SU-DHL-6 (cell line): ENCODE data around the gene MDFIC.

Experiments used
- H2AFZ ChIP-seq: fragments of 200-600 bp; sonication (generic); 2 replicates; pipeline ENCODE4 v1.6.1; 2014; ENCODE audit warnings: low read depth, mild to moderate bottlenecking, moderate library complexity, mixed read lengths, antibody characterized with exemption, low read length; ENCODE audit not compliant: severe bottlenecking
- H3F3A ChIP-seq: fragments of 200-600 bp; shearing (Covaris generic); 2 replicates; pipeline ENCODE4 v1.6.0; 2016; ENCODE audit warnings: antibody characterized with exemption, mild to moderate bottlenecking; ENCODE audit not compliant: insufficient read depth
- H3K27ac ChIP-seq: fragments of 200-600 bp; sonication (generic); 2 replicates; pipeline ENCODE4 v1.5.1; 2016; ENCODE audit warnings: low read depth, mild to moderate bottlenecking, low read length, moderate library complexity, mixed read lengths
- H3K27me3 ChIP-seq: fragments of 200-600 bp; sonication (generic), shearing (Covaris generic); 2 replicates; pipeline ENCODE4 v1.6.0; 2014; ENCODE audit warnings: mild to moderate bottlenecking, low read length
- H3K36me3 ChIP-seq: fragments of 200-600 bp; sonication (generic); 2 replicates; pipeline ENCODE4 v1.6.1; 2014; ENCODE audit warnings: mild to moderate bottlenecking, low read length, mixed read lengths
- H3K4me2 ChIP-seq: fragments of 300-600, 200-600 bp; shearing (Covaris generic), sonication (generic); 2 replicates; pipeline ENCODE4 v1.6.0; 2014; ENCODE audit warnings: low read length, low read depth, mild to moderate bottlenecking; ENCODE audit not compliant: poor library complexity, severe bottlenecking
- H3K4me3 ChIP-seq: fragments of 200-600 bp; sonication (generic); 2 replicates; pipeline ENCODE4 v1.5.1; 2014; ENCODE audit warnings: antibody characterized with exemption, low read length, mild to moderate bottlenecking, mixed read lengths; ENCODE audit not compliant: insufficient read depth, poor library complexity, severe bottlenecking
- H3K79me2 ChIP-seq: fragments of 200-600 bp; sonication (generic); 2 replicates; pipeline ENCODE4 v1.6.1; 2014; ENCODE audit warnings: mild to moderate bottlenecking, low read length, moderate library complexity; ENCODE audit not compliant: insufficient read depth
- H3K9ac ChIP-seq: fragments of 200-600 bp; sonication (generic); 2 replicates; pipeline ENCODE4 v1.7.0; 2014; ENCODE audit warnings: mild to moderate bottlenecking, low read length
- H3K9me2 ChIP-seq: fragments of 200-600 bp; sonication (generic); replicated peaks from 2 replicates; pipeline ENCODE4 v1.6.1; 2014; ENCODE audit warnings: low read length; ENCODE audit not compliant: insufficient read depth
- H3K9me3 ChIP-seq: fragments of 200-600 bp; sonication (generic); 2 replicates; pipeline ENCODE4 v1.6.1; 2014; ENCODE audit warnings: low read length, mixed read lengths; ENCODE audit not compliant: insufficient read depth
- H4K20me1 ChIP-seq: fragments of 200-600 bp; sonication (generic); 2 replicates; pipeline ENCODE4 v1.6.1; 2014; ENCODE audit warnings: low read depth, mild to moderate bottlenecking, antibody characterized with exemption, low read length, moderate library complexity, mixed read lengths
- CTCF ChIP-seq: fragments of 200-600 bp; sonication (generic); IDR thresholded peaks from one replicate; pipeline ENCODE4 v1.5.1; 2017; ENCODE audit warnings: antibody characterized with exemption, mild to moderate bottlenecking, low read length, moderate library complexity; ENCODE audit not compliant: insufficient read depth, poor library complexity, severe bottlenecking
- EZH2phosphoT487 ChIP-seq: fragments of 200-600 bp; sonication (generic), shearing (Covaris generic); conservative IDR thresholded peaks from 2 replicates; pipeline ENCODE4 v1.6.1; 2018; ENCODE audit warnings: mild to moderate bottlenecking, antibody characterized with exemption, low read length, moderate library complexity, mixed read lengths

MDFIC gene

GRCh38 chr7:115056019-115056418 is 134.1 kb downstream of the MDFIC start:
- H3K36me3 ChIP-seq, result no peaks in the 10 kb centered on the region
- no peak overlapping the region for H2AFZ ChIP-seq
- H3K27ac ChIP-seq, result no peak overlapping the region
- TF ChIP-seq CTCF (no peak), EZH2phosphoT487 (no peak)
- H3K4me2 ChIP-seq, result no peak overlapping the region
- no peak overlapping the region for H3K9ac ChIP-seq
- H3K79me2 ChIP-seq, result no peaks in the 10 kb centered on the region
- no peaks in the 10 kb centered on the region for H3F3A ChIP-seq
- no peaks in the 10 kb centered on the region for H3K27me3 ChIP-seq
- no peak overlapping the region for H3K4me3 ChIP-seq
- no peaks in the 10 kb centered on the region for H4K20me1 ChIP-seq
- H3K9me2 ChIP-seq, result no peaks in the 10 kb centered on the region
- no peaks in the 10 kb centered on the region for H3K9me3 ChIP-seq

GRCh38 chr7:115058726-115059125 is 136.8 kb downstream of the MDFIC start:
- no peaks in the 10 kb centered on the region for H3F3A ChIP-seq
- no peaks in the 10 kb centered on the region for H4K20me1 ChIP-seq
- H3K27me3 ChIP-seq, result no peaks in the 10 kb centered on the region
- no peak overlapping the region for H3K9ac ChIP-seq
- H3K36me3 ChIP-seq, result no peaks in the 10 kb centered on the region
- no peak overlapping the region for H3K4me3 ChIP-seq
- H2AFZ ChIP-seq, result no peak overlapping the region
- no peak overlapping the region for H3K27ac ChIP-seq
- no peak for TF ChIP-seq CTCF
- no peak for TF ChIP-seq EZH2phosphoT487
- H3K4me2 ChIP-seq, result no peak overlapping the region
- no peaks in the 10 kb centered on the region for H3K79me2 ChIP-seq
- no peaks in the 10 kb centered on the region for H3K9me3 ChIP-seq
- no peaks in the 10 kb centered on the region for H3K9me2 ChIP-seq

- no peaks in the 10 kb centered on the region for H3K79me2 ChIP-seq
- H3K4me2 ChIP-seq, result no peak overlapping the region
- no peaks in the 10 kb centered on the region for H3K9me3 ChIP-seq
- no peak for TF ChIP-seq EZH2phosphoT487
- TF ChIP-seq CTCF, result no peak
- no peak overlapping the region for H3K9ac ChIP-seq
- H3K27me3 ChIP-seq, result no peaks in the 10 kb centered on the region
- no peaks in the 10 kb centered on the region for H4K20me1 ChIP-seq
- H3K9me2 ChIP-seq, result no peaks in the 10 kb centered on the region
- H2AFZ ChIP-seq, result no peak overlapping the region
- H3K36me3 ChIP-seq, result no peaks in the 10 kb centered on the region
- no peaks in the 10 kb centered on the region for H3F3A ChIP-seq
- H3K27ac ChIP-seq, result no peak overlapping the region
- H3K4me3 ChIP-seq, result no peak overlapping the region
These were observed 137.4 kb downstream of the MDFIC start for GRCh38 chr7:115059321-115059720.
